AG04450 (cell line): ENCODE measurements around the gene MLEC. TPM values are rescaled to one million over a fixed set of nuclear protein-coding genes. Genes with fewer than 3 reads are reported as not detected.
A peak's percentile ranks its signal among the peaks of the same experiment; 100 is the strongest.

ENCODE experiments used
- CTCF ChIA-PET: fragments of 300-600, 350-600 bp; formaldehyde crosslinking; extraction: SDS; loops from one replicate; lab custom pipeline; 2022; ENCODE audit warnings: antibody characterized with exemption, inconsistent platforms; lab: Charles Lee
- POLR2A ChIA-PET: fragments of 350-600 bp; formaldehyde crosslinking; extraction: SDS; loops from one replicate; lab custom pipeline; 2021; ENCODE audit warnings: antibody characterized with exemption, inconsistent platforms; lab: Yijun Ruan, JAX
- DNase-seq: peaks from one replicate; pipeline ENCODE4 v3.0.0-alpha.2; 2011; ENCODE audit warnings: low read depth, low spot score
- H3K27ac ChIP-seq: one replicate; pipeline ENCODE4 v1.5.1; 2012; ENCODE audit warnings: low read depth, low read length, control low read depth
- H3K27me3 ChIP-seq: one replicate; pipeline ENCODE4 v1.6.0; 2012; ENCODE audit warnings: low read length; ENCODE audit not compliant: control insufficient read depth, insufficient read depth
- H3K4me3 ChIP-seq: 2 replicates; pipeline ENCODE4 v1.5.1; 2011; ENCODE audit warnings: mild to moderate bottlenecking, low read depth, low read length, control low read depth
- H3K9me3 ChIP-seq: 2 replicates; pipeline ENCODE4 v1.5.1; 2012; ENCODE audit warnings: low read length; ENCODE audit not compliant: control insufficient read depth, insufficient read depth
- CTCF ChIP-seq: IDR thresholded peaks from 2 replicates; pipeline ENCODE4 v1.5.1; 2011; ENCODE audit warnings: low read depth, low read length, control low read depth, inconsistent platforms
- polyA plus RNA-seq: library from polyadenylated mRNA; depleted of rRNA; stranded (reverse); fragments of >200 nt; gene quantifications from 2 replicates; pipeline ENCODE4 v1.2.3, GENCODE V29; 2011

The MLEC gene
- polyA plus RNA-seq, 1 experiment: 76.7 TPM

GRCh38 chr12:120642826-120643225, 44.1 kb upstream of the MLEC start:
- POLR2A ChIA-PET: no interaction called here
- Histone ChIP-seq H3K9me3 (no peaks in the 10 kb centered on the region), H3K27ac (no peak overlapping the region), H3K27me3 (peaks cover 43% of the 10 kb centered on the region), H3K4me3 (no peak overlapping the region)
- CTCF ChIA-PET: interaction anchor here (1.2 kb wide), 1 partner anchor 15 kb away, joined by 3 read pairs; no protein-coding TSS in a partner anchor
- no peak for DNase-seq
- no peak for TF ChIP-seq CTCF

GRCh38 chr12:120643574-120643973, 43.4 kb upstream of the MLEC start:
- H3K27me3 ChIP-seq: peaks cover 38% of the 10 kb centered on the region
- no peak for TF ChIP-seq CTCF
- CTCF ChIA-PET: interaction anchor here (1.2 to 6.1 kb wide), 2 partner anchors 15 to 328 kb away, joined by 3 to 76 read pairs; no protein-coding TSS in a partner anchor

GRCh38 chr12:120646044-120646443, 40.9 kb upstream of the MLEC start:
- no peak for TF ChIP-seq CTCF
- CTCF ChIA-PET: interaction anchor here (0.6 to 6.1 kb wide), 20 partner anchors 10 to 624 kb away, joined by 3 to 87 read pairs (median 5); partner anchors contain the start of genes MLEC, POP5 and UNC119B
- Histone ChIP-seq H3K4me3 (no peak overlapping the region), H3K9me3 (no peaks in the 10 kb centered on the region), H3K27ac (no peak overlapping the region), H3K27me3 (peaks cover 44% of the 10 kb centered on the region)
- POLR2A ChIA-PET: no interaction called here
- no peak for DNase-seq

More at GRCh38 chr12:120643574-120643973, 43.4 kb upstream of the MLEC start:
- Histone ChIP-seq H3K27ac (no peak overlapping the region), H3K4me3 (no peak overlapping the region), H3K9me3 (no peaks in the 10 kb centered on the region)
- POLR2A ChIA-PET: no interaction called here
- DNase-seq: no peak

DNA sequence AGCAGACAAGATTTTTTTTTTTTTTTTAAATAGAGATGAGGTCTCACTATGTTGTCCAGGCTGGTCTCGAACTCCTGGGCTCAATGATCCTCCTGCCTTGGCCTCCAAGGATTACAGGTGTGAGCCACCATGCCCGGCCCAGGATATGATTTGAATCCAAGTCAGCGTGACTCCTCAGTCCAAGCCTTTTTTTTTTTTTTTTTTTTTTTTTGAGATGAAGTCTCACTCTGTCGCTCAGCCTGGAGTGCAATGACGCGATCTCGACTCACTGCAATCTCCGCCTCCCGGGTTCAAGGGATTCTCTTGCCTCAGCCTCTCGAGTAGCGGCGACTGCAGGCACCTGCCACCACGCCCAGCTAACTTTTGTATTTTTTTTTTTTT, 39.6 kb upstream of the MLEC start:
- Histone ChIP-seq H3K27ac (no peak overlapping the region), H3K4me3 (no peak overlapping the region), H3K27me3 (peaks cover 41% of the 10 kb centered on the region), H3K9me3 (no peaks in the 10 kb centered on the region)
- ChIA-PET POLR2A (no interaction called here), CTCF (interaction anchor here (0.6 to 6.1 kb wide), 34 partner anchors 8 to 412 kb away, joined by 3 to 87 read pairs (median 5); partner anchors contain the start of genes MLEC, POP5, SRSF9 and UNC119B)
- no peak for DNase-seq
- no peak for TF ChIP-seq CTCF

GRCh38 chr12:120649442-120650232, 37.3 kb upstream of the MLEC start:
- H3K27me3 ChIP-seq: peaks cover 40% of the 10 kb centered on the region
- H3K27ac ChIP-seq: no peak overlapping the region
- POLR2A ChIA-PET: interaction anchor here (0.6 to 1.4 kb wide), 3 partner anchors 38 to 730 kb away, joined by 5 to 12 read pairs (median 6); partner anchors contain the start of genes MLEC and POP5
- H3K9me3 ChIP-seq: no peaks in the 10 kb centered on the region
- DNase-seq: no peak
- CTCF ChIA-PET: interaction anchor here (0.6 to 6.1 kb wide), 44 partner anchors 9 to 562 kb away, joined by 3 to 87 read pairs (median 5); partner anchors contain the start of genes ACADS, CABP1, MLEC and POP5
- H3K4me3 ChIP-seq: peak overlapping the region; percentile 62
- TF ChIP-seq CTCF: no peak
